NCI-H2107 treated with DMSO at 0.1 percent for 48 hours (cell line): ENCODE data around the gene MMS19.
A peak's percentile ranks its signal among the peaks of the same experiment; 100 is the strongest.
"Not testable (repeated sequence)": the region's sequence is repeated elsewhere in the genome, so short reads cannot be mapped to it uniquely, and the experiment has no call there.

Source experiments
- DNase-seq: peaks from one replicate; lab custom pipeline; 2025; ENCODE audit not compliant: unreplicated experiment; lab: John Stamatoyannopoulos, UW

MMS19 gene

DNA sequence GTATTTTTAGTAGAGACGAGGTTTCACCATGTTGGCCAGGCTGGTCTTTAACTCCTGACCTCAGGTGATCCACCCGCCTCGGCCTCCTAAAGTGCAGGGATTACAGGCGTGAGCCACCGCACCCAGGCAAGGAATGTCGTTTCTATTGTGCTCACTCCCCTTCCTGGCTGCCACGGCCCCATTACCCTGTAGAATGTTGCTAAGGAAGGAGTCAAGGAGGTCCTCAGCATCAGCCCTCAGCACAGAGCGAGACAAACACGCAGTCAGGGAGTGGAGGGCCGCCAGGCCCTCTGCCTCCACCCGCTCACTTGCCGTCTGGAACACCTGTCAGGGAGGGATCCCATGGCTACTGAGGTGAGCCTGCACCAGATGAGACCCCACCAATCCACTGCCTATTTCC, 29.4 kb downstream of the MMS19 start:
- DNase-seq: not testable (repeated sequence)

DNA sequence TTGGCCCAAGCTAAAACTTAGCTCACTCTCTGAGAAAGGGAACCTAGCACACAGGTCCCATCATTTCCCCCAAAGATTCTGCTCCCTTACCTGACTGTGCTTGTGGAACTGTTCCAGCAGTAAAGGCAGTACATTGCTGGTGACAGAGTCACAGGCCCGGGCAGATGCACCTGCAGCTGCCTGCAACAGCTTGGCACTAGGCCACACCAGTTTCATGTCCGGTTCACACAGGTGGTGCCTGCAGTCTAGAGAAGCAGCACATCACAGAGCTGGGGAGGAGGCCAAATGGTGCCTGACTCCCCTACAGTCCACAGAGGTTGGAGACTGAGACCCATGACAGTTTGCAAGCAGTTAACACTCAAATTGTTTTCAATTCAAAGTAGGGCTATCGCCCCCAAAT, 30.1 kb downstream of the MMS19 start:
- DNase-seq: peak; percentile 9

DNA sequence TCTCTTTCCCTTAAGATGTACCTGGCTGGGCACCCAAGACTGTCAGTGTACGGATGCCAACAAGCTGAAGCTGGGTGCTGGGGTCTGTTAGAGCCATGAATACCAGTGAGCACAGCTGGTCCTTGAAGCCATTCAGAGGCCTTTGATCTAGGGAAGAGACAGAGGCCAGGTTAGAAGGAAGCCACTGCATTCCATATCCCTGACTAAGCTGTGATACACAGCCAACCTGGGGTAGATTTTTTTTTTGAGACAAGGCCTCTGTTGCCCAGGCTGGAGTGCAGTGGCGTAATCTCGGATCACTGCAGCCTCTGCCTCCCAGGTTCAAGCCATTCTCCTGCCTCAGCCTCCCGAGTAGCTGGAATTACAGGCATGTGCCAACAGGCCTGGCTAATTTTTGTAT, 31.5 kb downstream of the MMS19 start:
- no peak for DNase-seq

DNA sequence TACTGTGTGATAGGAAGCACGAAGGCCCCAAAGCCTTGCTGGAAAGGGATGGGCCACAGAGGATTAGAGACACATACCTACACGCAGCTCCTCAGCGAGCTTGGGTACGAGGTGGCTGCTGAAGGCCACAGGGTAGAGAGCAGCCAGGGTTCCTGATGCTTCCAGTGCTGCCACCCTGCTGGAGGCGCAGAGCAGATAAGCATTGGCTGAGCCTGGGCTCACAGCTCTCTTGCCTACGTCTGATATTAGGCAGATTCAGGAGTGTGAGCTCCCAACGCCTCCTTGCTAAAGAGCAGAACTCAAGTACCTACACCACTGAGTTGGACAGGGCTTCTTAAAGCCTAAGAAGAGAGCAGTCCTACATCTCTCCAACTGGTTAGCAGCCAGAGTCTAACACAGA, 32.2 kb downstream of the MMS19 start:
- DNase-seq: no peak

DNA sequence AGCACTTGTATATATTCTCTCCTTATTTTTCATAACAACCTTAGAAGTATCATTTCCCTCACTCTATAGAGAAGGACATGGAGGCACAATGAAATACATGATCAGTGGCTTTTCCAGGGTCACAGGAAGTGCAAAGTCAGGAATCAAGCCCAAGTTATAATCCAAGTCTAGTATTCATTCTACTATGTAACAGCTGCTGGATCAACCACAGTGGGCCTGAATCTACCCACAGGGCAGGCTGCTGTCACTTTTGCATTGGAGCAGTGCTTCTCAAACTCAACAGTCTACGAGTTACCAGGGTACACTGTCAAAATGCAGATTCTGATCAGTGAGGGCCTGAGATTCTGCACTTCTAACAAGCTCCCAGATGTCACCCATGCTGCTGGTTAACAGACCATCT, 34.0 kb downstream of the MMS19 start:
- DNase-seq: no peak

DNA sequence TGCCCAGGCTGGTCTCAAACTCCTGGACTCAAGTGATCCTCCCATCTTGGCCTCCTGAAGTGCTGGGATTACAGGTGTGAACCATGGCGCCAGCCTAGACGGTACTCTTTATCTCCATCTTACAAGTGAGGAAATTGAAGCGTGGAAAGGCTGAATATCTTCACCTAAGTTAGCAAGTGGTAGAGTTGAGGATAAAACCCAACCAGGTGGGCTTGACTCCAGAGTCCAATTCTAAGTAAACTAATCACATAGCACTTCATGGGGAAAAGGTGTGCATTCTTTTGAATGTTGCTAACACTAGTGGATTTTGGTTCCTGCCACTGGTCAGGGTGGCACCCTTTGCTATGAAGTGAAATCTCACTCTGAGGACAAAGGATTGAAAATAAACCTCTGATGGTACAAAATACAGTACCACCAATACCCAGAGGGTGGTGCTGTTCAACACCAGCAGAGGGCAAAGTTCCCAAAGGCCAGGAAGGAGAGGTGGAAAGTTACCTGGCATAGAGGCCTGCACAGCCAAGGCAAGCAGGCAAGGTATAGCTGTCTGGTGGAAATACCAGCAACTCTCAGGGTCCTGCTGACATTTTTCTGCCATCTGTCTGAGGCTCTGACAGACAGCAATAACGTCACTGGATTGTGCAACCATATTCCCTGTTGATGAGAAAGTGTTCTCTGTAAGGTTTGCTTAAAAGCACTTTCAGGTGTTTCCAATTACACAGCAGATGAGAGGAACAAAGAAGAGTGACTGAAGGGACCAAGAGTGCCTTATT, 34.7 kb downstream of the MMS19 start:
- peak; percentile 73 for DNase-seq

DNA sequence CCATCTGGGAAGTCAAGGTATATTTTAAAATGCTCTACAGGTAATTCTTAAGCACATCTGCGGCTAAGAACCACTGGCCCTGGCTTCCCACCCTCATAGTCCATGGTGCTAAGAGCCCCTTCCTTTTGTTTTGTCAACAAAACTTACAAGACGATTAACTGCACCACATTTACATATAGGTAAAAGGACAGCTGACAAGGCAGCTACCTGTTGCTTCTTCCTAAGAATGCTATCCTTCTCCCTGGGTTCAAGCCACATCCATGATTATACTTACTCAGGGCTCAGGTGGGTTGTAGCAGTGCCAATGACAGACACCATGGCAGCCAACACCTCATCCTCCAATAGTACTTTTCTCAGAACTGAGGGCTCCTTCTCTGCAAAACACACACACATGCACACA, 35.9 kb downstream of the MMS19 start:
- no peak for DNase-seq

DNA sequence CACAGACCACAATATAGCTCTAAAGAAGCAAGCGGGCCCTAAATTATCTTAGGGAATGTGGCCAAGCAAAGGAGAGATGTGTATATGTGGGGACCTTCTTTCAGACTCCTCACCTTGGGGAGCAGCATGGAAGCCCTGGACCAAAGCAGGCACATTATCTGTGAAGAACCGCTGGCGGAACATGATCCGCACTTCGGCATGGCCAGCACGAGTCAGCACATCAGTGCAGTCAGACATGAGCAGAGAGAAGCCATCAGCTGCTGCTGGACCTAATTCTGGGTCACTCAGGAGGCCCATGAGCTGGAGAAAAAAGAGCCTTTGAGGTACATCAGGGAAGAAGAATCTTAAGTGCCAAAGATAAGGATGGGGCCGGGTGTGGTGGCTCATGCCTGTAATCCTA, 38.3 kb downstream of the MMS19 start:
- no peak for DNase-seq

DNA sequence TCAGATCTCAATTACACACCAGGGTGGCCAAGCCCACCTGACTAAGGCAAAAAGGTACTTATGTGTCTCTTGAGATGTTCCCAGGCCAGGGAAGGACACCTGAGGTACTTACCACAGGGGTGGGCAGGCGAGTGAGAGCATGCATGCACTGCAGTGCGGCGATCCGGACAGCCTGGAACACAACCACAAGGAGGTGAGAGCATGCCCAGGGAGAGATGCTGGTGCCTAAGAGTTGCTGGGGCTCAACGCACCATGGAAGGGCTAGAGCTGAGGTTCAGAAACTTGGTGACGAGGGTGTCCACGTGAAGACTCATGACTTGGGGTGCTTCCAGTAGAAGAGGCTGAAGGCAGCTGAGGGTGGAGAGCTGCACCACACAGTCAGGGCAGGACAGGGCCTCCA, 39.1 kb downstream of the MMS19 start:
- no peak for DNase-seq

DNA sequence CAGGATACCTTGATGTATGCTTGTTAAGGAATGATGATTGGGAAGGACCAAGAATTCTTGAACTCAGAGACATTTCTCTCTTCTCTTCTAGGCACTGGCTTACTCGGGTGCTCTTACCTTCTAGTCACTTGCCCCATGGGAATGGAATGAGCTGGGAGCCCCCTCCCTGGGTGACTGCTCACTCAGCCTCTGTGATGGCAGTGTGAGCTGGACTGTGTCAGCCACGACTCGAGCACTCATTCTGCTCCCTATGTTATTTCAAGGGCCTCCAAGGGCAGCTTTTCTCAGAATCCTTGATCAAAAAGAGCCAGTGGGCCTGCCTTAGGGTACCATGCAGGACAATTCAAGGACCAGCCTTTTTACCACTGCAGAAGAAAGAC, 41.5 kb downstream of the MMS19 start:
- DNase-seq: no peak

DNA sequence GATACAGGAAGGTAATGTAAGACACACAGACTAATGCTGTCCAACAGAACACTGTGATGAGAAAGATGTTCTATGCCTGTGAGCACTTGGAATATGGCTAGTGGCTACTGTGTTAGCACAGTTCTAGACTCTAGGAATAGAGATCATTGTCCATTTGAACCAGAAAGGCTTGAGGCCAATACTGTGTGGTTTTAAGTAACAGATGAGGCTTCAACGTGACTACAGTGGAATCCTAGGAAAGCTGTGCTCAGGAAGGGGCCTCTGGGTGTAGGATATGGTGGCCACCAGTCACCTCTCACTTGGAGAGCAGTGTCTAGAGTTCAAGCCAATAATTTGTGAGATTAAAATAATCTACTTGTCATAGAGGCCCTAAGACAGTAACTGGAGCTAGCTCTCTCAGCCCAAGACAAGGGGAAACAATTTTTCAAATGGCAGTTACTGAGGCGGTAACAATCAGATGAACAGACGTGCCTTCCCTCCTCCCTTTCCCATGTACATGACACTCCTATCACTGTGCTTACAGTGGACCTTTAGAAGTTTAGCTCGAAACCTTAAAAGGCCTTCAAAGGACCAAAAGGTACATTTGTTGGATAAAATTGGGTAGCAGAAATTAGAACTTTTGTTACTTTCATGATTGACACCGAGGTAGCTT, 42.1 kb downstream of the MMS19 start:
- no peak for DNase-seq

DNA sequence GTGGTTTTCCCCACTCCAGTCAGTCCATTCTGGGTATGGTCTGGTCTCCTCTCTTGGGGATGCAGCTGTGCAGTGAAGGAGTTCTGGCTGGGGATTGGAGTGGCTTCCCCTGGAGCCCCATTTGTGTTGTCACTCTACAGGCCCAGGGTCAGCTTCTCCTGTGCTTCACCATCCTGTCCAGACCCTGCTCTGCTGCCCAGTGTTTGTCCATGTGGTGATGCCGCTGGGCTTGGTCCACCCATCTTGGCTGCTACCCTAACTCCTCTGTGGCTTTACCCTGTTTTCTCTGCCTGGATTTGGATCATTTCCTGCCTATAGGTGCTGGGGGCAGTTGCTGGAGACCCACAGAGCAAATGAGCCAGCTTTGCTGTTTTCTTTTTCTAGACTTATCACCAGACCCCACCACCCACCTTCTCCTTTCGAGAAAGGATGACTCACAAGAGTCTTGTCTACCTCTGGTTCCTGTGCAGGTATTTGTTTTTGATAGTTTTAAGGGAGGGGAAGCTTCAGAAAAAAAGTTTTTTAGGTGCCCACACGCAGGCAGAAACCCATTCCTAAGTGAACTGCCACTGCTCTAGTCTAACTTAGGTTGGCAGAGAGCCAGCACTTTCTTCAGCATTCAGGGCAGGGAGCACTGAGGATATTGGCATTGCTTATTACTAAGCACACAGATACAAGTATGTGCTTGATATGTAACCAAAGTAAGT, 43.7 kb downstream of the MMS19 start:
- no peak for DNase-seq

DNA sequence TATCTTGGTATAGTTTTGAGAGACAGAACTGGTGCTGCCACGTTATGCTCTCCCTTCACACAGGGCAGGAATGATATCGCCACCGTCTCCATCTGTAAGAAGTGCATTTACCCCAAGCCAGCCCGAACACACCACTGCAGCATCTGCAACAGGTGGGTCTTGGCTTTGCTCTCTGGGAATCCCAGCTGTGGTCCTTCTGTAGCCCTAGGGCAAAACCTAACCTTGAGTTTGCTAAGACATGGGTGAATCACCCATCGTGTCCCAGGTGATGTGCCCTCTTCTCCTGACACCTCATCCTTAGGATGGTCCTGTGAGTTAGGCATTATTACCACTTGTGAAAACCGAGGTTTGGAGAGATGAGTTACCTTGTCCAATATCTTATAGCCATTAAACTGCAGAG, 45.9 kb downstream of the MMS19 start:
- DNase-seq: no peak

DNA sequence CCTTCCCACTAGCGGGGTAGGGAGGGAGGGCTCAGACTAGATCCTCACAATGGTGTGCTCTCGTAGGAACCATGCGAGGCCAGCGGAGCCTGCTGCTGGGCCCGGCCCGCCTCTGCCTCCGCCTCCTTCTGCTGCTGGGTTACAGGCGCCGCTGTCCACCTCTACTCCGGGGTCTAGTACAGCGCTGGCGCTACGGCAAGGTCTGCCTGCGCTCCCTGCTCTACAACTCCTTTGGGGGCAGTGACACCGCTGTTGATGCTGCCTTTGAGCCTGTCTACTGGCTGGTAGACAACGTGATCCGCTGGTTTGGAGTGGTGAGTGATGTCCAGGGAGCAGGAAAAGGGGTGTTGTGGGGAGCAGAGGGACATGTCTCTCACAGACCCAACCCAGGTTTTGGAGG, 46.6 kb downstream of the MMS19 start:
- no peak for DNase-seq

DNA sequence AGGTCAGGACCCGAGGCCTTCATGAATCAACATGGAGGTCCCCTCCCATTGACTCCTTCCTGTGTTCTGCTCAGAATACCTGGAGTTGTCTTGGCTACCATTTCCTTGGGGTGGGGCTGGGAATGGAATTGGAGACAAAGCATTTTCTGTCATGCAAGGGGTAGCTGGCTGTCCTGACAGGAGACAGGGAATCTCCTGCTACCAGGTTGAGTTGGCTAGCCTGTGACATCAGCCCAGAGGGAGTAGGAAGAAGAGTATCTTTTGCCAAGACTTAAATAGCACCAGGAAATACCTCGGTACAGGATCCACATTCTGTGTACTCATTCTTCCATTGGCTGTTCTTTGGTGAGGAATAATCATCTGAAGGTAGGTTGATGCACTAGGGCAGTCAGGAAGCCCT, 47.4 kb downstream of the MMS19 start:
- no peak for DNase-seq

DNA sequence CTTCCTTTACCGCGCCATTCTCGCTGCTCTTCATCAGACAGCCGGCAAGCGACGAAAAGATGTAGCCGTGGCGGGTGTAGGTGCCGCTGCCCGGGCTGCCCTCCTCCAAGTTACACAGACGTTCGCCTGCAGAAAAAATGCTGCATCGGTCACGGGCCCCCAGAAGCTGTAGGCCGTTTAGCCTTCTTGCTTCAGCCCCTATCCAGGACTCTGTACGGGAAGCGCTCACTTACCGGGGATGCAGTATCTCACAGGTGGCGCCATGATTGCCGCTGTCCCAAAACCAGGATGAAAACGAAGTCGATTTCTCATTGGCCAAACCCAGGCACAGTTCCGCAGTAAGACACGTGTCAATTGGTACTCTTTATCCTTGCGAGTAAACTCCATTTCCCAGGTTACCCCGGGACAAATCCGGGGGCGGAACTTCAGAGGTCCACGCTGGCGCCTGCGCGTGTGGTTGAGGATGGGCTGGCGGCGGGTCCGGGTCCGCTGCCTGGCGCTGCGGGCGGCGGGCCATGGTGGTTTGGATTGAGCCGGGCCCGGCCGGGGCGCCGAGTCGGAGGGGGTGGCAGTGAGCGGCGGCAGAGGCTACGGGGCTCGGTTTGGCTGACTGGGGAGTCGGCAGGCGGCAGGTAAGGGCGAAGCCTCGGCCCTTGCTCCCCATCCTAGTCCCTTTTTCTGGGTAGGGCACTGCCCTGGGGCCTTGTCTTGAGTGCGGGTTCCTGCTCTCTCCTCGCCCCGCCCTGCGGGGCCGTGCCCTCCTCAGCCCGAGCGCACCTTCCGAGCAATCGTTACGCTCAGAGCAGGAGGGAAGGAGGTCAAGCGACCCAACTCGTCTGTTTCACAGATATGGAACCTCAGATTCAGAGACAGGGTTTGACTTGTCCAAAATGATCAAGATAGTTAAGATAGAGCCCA, 52.2 kb downstream of the MMS19 start, which contains the start of the genes EXOSC1 and ZDHHC16:
TSS of gene EXOSC1 (minus strand) at position 285 of the 918 bp plus-strand sequence. CDS start at position 264, 21 bp downstream.
TSS of gene ZDHHC16 (plus strand) at position 454 of the 918 bp plus-strand sequence. CDS start 5,501 bp downstream, outside the sequence.
- DNase-seq: peak; percentile 87

DNA sequence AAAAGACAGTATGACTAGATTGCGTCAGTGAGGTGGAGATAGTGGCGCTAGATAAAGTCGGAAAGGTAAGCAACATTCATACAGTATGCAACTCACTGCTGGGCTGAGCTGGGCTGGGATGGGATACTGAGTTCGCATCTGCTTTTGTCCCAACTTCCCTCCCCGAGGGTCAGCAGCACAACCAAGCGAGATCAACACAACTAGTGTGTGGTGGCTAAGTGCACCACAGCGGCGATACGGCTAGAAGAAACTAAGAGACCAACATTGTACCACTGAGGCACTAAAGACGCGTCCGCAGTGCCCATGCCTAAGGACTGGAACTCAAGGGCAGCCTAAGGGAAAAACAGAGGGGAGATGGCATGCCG, 52.9 kb downstream of the MMS19 start:
- no peak for DNase-seq

DNA sequence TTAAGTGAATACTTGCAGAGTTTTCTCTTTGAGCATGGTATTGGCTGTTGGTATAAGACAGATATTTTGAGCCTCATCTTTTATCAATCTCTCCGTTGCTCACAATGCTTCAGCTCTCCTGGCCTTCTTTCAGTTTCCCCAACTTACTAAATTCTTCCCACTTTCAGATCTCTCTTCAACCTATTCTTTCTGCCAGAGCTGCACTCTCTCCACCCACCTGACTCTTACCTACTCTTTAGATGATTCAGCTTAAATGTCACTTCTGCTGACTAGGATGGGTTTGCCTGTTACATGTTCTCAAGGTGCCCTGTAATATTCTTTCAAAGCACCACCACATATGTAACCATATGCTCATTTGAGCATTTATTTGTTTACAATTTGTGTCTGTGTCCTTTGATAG, 54.0 kb downstream of the MMS19 start:
- no peak for DNase-seq

DNA sequence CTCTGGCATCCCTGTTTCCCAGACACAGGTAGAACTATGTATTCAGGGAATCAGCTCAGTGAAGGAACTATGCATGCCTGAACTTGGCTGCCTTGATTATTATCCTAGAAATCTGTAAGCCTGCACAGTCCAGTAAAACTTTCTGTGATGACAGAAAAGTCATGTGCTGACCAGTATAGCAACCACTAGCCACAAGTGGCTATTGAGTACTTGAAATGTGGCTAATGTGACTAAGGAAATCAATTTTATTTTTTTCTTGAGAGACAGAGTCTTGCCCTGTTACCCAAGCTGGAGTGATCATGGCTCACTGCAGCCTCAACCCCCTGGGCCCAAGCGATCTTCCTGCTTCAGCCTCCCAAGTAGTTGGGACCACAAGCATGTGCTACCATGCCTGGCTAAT, 55.9 kb downstream of the MMS19 start:
- no peak for DNase-seq

DNA sequence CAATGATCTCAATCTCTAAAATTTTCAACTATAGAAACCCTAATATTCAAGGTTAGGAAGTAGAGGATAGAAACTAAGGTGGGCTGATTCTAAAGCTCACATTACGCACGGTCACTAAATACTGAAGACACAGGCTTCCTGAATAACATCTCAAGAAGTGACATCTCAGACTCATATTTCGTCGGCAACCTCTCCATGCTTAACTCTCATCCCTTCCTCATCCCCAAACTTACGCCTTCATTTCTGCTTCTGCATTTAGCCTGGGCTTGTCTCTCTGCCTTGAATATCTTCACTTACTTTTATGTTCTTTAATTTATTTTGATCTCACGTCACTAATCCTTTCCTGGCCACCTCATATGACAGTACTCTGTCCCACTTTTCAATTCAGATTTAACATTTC, 63.0 kb downstream of the MMS19 start:
- no peak for DNase-seq

DNA sequence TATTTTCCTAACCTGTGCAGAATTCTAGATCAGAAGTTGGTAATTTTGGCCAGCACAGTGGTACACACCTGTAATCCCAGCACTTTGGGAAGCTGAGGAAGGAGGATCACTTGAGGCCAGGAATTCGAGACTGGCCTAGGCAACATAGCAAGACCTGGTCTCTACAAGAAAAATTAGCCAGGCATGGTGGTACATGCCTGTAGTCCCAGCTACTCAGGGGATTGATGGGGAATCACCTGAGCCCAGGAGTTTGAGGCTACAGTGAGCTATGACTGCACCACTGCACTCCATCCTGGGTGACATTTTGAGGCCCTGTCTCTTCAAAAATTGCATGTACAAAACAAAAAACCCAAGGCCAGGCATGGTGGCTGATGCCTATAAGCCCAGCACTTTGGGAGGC, 63.7 kb downstream of the MMS19 start:
- no peak for DNase-seq
